GM21529 (cell line): ENCODE results near the gene PRPF40A.

Experiments
- ATAC-seq: cut with Tn5 transposase; IDR thresholded peaks from one replicate; pipeline ENCODE4 v1.9.1; 2021; ENCODE audit not compliant: unreplicated experiment

Gene PRPF40A

GRCh38 chr2:152718076-152718908 is 1.0 kb upstream of the PRPF40A start, which contains the start of gene ARL6IP6:
Gene ARL6IP6 (plus strand): TSS chr2:152718620. CDS start chr2:152718625, 5 bp downstream.
- ATAC-seq: peak; percentile 69

GRCh38 chr2:152716805-152717227 is 445 bp downstream of the PRPF40A start:
- peak; percentile 0 for ATAC-seq

GRCh38 chr2:152715854-152716428 is 1.3 kb downstream of the PRPF40A start:
- no peak for ATAC-seq

- no peak for ATAC-seq
Measured at GRCh38 chr2:152715112-152715511, 2.1 kb downstream of the PRPF40A start.

- no peak for ATAC-seq
Measured at GRCh38 chr2:152710713-152711112, 6.5 kb downstream of the PRPF40A start.

GRCh38 chr2:152708742-152709141 is 8.5 kb downstream of the PRPF40A start:
- ATAC-seq: no peak

- no peak for ATAC-seq
Measured at GRCh38 chr2:152706477-152707021, 10.7 kb downstream of the PRPF40A start.

- no peak for ATAC-seq
Measured at GRCh38 chr2:152701198-152701597, 16.1 kb downstream of the PRPF40A start.

- ATAC-seq: no peak
Measured at GRCh38 chr2:152696476-152696875, 20.8 kb downstream of the PRPF40A start.

GRCh38 chr2:152695763-152696162 is 21.5 kb downstream of the PRPF40A start:
- no peak for ATAC-seq

- ATAC-seq: peak; percentile 60
Measured at GRCh38 chr2:152694161-152694661, 23.1 kb downstream of the PRPF40A start.

GRCh38 chr2:152693033-152693432 is 24.2 kb downstream of the PRPF40A start:
- peak; percentile 92 for ATAC-seq

- ATAC-seq: no peak
Measured at GRCh38 chr2:152686321-152686720, 30.9 kb downstream of the PRPF40A start.

GRCh38 chr2:152683400-152683799 is 33.9 kb downstream of the PRPF40A start:
- no peak for ATAC-seq

- no peak for ATAC-seq
Measured at GRCh38 chr2:152682663-152683062, 34.6 kb downstream of the PRPF40A start.

GRCh38 chr2:152678808-152679207 is 38.5 kb downstream of the PRPF40A start:
- ATAC-seq: no peak

GRCh38 chr2:152676461-152676860 is 40.8 kb downstream of the PRPF40A start:
- ATAC-seq: no peak

GRCh38 chr2:152674334-152674733 is 42.9 kb downstream of the PRPF40A start:
- no peak for ATAC-seq

GRCh38 chr2:152664725-152665124 is 52.5 kb downstream of the PRPF40A start:
- no peak for ATAC-seq

GRCh38 chr2:152661076-152661475 is 56.2 kb downstream of the PRPF40A start:
- ATAC-seq: no peak

- ATAC-seq: no peak
Measured at GRCh38 chr2:152658221-152658620, 59.0 kb downstream of the PRPF40A start.

GRCh38 chr2:152657043-152657442 is 60.2 kb downstream of the PRPF40A start:
- ATAC-seq: peak; percentile 67
